ENCODE data around the gene CCDC171. TPM values are rescaled to one million over a fixed set of nuclear protein-coding genes. Genes with fewer than 3 reads are reported as not detected.

The CCDC171 gene
- total and polyA plus RNA-seq, 10 of the 15 experiments (the other 5 are each of a cell fraction or from before 2014, with no cell fraction given), result 1.00 to 7.2 (median 2.8) TPM

DNA sequence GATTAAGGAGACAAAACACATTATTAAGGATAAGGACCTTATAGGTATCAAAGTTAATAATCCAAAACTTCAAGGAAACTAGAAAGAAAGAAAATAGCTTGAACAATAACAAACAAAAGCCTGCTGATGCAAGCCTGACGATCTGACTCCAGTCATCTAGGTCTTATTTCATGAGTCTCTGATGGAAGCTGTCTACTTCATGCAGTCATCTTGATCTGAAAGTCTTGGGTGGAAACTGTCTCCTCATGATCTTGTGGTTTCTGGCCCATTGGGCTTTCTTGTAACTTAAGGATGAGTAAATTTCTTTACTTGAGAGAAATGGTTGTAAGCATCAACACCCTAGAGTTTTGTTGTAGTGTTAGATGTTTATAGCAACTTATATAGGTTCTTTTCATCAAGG lies 21.5 kb upstream of the CCDC171 start (continued):
- TF ChIP-seq, protein P1, sequence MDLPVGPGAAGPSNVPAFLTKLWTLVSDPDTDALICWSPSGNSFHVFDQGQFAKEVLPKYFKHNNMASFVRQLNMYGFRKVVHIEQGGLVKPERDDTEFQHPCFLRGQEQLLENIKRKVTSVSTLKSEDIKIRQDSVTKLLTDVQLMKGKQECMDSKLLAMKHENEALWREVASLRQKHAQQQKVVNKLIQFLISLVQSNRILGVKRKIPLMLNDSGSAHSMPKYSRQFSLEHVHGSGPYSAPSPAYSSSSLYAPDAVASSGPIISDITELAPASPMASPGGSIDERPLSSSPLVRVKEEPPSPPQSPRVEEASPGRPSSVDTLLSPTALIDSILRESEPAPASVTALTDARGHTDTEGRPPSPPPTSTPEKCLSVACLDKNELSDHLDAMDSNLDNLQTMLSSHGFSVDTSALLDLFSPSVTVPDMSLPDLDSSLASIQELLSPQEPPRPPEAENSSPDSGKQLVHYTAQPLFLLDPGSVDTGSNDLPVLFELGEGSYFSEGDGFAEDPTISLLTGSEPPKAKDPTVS (IDR thresholded peaks at IDR 0.05; ENCODE audit: low read depth, low read length), result no peak
- TF ChIP-seq, protein P2, sequence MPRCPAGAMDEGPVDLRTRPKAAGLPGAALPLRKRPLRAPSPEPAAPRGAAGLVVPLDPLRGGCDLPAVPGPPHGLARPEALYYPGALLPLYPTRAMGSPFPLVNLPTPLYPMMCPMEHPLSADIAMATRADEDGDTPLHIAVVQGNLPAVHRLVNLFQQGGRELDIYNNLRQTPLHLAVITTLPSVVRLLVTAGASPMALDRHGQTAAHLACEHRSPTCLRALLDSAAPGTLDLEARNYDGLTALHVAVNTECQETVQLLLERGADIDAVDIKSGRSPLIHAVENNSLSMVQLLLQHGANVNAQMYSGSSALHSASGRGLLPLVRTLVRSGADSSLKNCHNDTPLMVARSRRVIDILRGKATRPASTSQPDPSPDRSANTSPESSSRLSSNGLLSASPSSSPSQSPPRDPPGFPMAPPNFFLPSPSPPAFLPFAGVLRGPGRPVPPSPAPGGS (IDR thresholded peaks at IDR 0.05; ENCODE audit: borderline replicate concordance, insufficient read depth, low read depth, low read length, poor library complexity, severe bottlenecking), result no peak
- TF ChIP-seq POLR2A (IDR thresholded peaks at IDR 0.05; ENCODE audit: low read depth, low read length) (no peak), MYB (IDR thresholded peaks at IDR 0.05; ENCODE audit: borderline replicate concordance, low read depth, low read length) (no peak), EGR1 (IDR thresholded peaks at IDR 0.05; ENCODE audit: borderline replicate concordance in 1 of 2, low read depth in 2 of 2, low read length in 2 of 2) (no peak), CREB1 (IDR thresholded peaks at IDR 0.05; ENCODE audit: low read depth) (peak; percentile 83), ATF7 (IDR thresholded peaks at IDR 0.05; ENCODE audit: low read depth) (no peak; the same call in 1 of the 2 replicates), ZNF207 (IDR thresholded peaks at IDR 0.05; ENCODE audit: borderline replicate concordance) (no peak), IKZF1 (conservative IDR thresholded peaks at IDR 0.05) (no peak)
- TF ChIP-seq, protein P3, sequence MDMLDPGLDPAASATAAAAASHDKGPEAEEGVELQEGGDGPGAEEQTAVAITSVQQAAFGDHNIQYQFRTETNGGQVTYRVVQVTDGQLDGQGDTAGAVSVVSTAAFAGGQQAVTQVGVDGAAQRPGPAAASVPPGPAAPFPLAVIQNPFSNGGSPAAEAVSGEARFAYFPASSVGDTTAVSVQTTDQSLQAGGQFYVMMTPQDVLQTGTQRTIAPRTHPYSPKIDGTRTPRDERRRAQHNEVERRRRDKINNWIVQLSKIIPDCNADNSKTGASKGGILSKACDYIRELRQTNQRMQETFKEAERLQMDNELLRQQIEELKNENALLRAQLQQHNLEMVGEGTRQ (IDR thresholded peaks at IDR 0.05; ENCODE audit: borderline replicate concordance, low read depth, low read length), result no peak
- TF ChIP-seq, protein P4, sequence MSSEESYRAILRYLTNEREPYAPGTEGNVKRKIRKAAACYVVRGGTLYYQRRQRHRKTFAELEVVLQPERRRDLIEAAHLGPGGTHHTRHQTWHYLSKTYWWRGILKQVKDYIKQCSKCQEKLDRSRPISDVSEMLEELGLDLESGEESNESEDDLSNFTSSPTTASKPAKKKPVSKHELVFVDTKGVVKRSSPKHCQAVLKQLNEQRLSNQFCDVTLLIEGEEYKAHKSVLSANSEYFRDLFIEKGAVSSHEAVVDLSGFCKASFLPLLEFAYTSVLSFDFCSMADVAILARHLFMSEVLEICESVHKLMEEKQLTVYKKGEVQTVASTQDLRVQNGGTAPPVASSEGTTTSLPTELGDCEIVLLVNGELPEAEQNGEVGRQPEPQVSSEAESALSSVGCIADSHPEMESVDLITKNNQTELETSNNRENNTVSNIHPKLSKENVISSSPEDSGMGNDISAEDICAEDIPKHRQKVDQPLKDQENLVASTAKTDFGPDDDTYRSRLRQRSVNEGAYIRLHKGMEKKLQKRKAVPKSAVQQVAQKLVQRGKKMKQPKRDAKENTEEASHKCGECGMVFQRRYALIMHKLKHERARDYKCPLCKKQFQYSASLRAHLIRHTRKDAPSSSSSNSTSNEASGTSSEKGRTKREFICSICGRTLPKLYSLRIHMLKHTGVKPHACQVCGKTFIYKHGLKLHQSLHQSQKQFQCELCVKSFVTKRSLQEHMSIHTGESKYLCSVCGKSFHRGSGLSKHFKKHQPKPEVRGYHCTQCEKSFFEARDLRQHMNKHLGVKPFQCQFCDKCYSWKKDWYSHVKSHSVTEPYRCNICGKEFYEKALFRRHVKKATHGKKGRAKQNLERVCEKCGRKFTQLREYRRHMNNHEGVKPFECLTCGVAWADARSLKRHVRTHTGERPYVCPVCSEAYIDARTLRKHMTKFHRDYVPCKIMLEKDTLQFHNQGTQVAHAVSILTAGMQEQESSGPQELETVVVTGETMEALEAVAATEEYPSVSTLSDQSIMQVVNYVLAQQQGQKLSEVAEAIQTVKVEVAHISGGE (CRISPR knock-in tag; IDR thresholded peaks at IDR 0.05), result no peak

Measured in GM12878 (cell line).